Measurements from ENCODE around the gene LYAR.

LYAR gene

DNA sequence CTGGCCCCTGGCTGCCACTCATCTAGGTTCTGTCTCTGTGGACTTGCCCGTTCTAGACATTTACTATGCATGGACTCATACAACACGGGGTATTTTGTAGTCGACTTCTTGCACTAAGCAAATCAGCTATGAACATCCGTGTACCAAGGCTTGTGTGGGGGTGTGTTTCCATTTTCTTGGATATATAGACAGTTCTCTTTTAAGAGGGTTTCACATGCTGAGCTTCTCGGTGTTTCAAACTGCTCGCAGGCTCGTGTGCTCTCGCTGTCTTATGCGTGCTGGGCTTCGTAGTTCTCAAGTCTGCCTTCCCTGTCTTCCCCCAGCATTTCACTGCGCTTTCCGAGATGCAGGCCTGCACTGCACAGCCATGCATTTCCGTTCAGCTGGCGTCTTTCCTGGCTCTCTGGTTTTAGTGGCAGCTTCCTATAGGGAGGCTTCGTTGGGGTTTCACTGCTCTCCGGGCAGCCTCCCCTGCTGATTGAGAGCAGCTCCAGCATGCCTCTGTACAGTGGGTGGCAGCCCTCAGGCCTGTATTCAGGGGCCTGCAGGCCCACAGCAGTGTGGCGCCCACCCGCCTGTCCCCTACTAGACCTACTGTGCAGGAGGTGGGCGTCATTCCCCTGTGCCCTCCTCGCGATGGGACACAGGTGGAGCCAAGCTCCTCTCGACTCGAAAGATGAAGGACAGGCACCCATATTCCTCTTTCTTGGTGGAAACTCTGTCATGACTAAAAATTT is 27.7 kb upstream of the LYAR start:
- no peak overlapping the region for H3K27ac ChIP-seq
- no peak for DNase-seq (ENCODE audit: low read depth, low spot score)

DNA sequence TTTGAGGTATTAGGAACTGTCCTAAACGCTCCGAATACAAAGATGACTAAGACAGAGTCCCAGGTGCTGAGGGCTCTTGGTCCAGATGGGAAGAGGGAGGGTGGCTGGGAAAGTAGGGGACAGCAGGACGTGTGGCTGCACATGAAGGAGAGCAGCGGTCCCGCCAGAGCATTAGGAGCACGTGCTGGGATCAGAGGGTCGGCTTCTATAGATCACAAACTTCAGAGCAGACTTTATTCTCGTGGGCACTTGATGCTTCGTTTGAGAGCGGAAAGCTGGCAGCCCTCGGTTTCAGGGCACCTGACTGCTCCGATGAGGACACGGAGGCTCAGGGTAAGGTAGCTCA is 26.2 kb upstream of the LYAR start:
- no peak for DNase-seq (ENCODE audit: low read depth, low spot score)
- H3K27ac ChIP-seq: no peak overlapping the region

DNA sequence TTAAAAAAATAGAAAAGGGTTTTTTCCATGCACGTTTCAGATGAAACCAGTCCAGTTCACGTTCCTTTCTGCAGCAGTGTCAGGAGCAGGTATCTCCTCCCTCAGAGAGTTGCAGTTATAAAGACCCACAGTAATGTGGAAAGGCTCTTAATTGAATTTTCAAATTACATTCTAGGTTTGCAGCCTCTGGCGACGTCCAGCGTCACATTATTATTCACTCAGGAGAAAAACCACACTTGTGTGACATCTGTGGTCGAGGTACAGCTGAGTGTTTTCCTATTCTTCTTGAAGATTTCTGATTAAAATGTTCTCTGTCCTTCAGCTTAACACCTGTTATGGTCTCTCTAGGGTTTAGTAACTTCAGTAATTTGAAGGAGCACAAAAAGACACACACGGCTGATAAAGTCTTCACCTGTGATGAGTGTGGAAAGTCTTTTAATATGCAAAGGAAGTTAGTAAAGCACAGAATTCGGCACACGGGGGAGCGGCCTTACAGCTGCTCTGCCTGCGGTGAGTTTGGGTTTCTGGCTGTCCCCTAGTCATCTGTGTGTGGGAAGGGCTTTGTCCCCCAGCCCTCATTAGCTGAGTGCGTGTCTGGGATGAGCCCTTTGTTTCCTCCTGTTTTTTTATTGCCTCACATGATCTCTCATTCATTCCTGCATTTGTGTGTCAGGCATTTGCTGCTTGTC is 25.7 kb upstream of the LYAR start:
- DNase-seq (ENCODE audit: low read depth, low spot score): no peak
- no peak overlapping the region for H3K27ac ChIP-seq

DNA sequence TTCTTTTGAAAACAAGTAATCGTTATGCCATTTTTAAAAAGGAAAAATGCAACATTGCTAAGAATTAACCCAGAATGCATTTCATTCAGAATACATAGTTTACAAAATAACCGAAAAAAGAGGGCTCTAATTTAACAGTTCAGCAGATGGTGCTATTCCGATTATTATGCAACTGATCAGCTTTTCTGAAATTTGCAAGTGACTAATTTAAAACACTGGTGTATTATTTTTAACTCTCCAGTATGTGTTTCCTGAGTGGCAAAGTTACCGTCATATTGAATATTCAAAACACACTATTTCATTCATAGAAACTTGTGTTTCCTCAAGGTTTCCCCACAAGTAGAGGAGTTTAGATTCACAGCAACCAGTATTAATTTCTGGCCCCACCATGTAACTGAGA is 21.2 kb upstream of the LYAR start:
- no peak for DNase-seq (ENCODE audit: low read depth, low spot score)
- H3K27ac ChIP-seq: no peak overlapping the region

DNA sequence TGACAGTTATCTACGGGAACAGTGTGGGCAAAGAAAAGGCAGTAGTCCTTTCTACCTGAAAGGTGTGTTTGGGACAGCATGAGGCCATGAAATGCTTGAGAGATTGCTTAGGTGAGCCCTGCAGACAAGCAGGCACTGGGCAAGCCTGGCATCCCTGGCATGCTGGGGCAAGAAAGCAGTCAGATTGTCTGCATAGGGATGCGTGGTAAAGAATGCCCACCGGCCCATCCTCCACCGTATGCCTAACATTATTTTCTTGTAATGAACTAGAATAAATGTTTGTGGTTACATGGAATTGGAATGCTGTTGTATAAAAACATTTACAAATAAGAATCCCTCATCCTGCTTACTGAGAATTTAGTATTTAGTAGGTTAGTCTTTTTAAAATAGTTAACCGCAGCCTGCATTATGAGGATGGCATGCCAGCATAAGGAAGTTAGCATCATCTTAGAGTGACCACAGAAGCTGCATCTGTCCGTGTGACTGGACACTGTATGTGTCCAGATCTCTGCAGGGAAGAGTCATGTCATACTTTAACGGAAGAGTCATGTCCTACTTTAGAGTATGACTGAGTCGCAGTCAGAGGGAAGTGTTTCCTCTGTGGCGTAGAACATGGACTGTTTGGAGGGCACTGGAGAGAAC is 19.0 kb upstream of the LYAR start:
- no peak for DNase-seq (ENCODE audit: low read depth, low spot score)
- H3K27ac ChIP-seq: peak overlapping the region; percentile 62

DNA sequence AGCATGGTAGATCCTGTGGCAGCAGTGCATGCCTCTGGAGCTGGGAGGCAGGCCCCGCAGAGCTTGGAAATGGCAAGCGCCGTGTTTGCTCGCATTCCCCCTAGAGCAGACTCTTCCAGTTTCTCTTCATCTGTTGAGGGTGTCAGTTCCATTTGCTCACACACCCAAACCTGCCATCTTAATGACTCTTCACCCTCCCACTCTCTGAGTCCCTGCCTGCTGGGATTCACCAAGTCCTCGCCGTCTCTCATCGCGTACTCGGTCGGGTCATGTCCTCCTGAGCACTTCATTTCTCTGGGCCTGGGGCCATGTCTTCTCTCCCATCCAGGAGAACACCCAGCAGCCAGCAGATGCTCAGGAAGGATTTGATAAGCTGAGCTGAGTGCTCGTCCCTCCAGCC is 17.0 kb upstream of the LYAR start:
- H3K27ac ChIP-seq: no peak overlapping the region
- DNase-seq (ENCODE audit: low read depth, low spot score): no peak

DNA sequence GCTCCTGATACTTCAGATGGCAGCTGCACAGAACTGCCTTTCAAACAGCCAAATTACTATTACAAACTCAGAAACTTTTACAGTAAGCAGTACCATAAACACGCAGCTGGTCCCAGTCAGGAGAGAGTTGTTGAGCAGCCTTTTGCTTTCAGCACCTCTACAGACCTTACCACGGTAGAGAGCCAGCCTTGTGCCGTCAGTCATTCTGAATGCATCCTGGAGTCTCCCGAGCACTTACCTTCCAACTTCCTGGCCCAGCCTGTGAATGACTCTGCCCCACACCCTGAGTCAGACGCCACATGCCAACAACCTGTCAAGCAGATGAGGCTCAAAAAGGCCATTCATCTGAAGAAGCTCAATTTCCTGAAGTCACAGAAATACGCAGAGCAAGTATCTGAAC is 12.5 kb upstream of the LYAR start:
- no peak for DNase-seq (ENCODE audit: low read depth, low spot score)
- no peak overlapping the region for H3K27ac ChIP-seq

DNA sequence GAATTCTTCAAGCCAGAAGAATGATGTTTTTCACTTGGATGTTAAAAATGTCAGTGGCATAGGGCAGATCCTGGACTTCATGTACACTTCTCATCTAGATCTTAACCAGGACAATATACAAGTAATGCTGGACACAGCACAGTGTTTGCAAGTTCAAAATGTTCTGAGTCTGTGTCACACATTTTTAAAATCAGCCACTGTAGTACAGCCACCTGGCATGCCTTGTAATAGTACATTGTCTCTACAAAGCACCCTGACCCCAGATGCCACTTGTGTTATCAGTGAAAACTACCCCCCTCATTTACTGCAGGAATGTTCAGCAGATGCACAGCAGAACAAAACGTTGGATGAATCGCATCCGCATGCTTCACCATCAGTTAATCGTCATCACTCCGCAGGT is 12.0 kb upstream of the LYAR start:
- DNase-seq (ENCODE audit: low read depth, low spot score): no peak
- H3K27ac ChIP-seq: no peak overlapping the region

DNA sequence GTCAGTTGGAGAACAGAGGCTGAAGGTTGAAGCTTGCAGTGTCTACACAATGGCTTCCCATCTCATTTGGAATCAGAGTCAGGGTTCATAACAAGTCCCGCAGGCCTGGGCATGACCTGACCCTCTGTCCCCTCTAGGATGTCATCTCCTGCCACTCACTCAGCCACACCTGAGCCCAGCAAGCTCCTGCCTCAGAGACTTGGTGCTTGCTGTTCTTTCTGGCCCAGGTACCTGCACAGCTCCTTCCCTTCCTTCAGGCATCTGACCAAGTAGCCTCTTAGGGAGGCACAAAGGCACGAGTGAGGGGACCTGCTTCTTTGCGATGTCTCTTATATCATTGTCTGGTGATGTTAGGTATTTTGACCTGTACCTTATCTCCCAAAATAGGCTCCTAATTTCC is 9.1 kb upstream of the LYAR start:
- no peak overlapping the region for H3K27ac ChIP-seq
- no peak for DNase-seq (ENCODE audit: low read depth, low spot score)

DNA sequence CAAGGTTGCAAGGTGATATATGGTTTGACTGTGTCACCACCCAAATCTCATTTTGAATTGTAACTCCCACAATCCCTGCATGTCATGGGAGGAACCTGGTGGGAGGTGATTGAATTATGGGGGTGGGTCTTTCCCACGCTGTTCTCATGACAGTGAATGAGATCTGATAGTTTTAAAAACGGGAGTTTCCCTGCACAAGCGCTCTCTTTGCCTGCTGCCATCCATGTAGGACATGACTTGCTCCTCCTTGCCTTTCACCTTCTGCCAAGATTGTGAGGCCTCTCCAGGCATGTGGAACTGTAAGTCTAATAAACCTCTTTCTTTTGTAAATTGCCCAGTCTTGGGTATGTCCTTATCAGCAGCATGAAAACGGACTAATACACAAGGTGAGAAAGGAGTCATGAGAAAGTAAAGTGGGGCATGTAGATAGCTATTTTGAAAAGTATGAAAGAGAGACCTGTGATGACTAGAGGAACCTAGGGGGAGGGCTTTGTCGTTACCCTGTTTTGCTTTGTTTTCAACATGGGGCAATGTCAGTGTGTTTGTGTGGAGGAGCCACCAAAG is 6.4 kb upstream of the LYAR start:
- no peak for DNase-seq (ENCODE audit: low read depth, low spot score)
- H3K27ac ChIP-seq: no peak overlapping the region

DNA sequence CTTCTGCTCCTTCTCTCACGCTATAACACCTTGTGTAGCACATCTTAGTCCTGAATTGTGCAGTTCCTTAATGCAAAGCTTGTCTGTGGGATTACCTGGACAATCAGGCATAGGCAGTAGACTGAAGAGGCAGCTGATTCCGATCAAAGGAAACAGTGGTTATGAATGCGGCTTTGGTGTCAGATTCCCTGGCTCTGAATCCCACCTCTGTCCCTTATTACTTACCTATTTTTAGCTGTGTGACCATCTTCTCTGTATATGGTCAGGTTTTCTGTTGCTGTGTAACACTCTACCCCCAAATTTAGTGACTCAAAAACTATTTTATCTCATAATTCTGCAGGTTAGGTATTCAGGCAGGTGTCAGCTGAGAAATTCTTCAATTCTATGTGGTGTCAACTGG is 3.3 kb upstream of the LYAR start:
- DNase-seq (ENCODE audit: low read depth, low spot score): no peak
- H3K27ac ChIP-seq: no peak overlapping the region

DNA sequence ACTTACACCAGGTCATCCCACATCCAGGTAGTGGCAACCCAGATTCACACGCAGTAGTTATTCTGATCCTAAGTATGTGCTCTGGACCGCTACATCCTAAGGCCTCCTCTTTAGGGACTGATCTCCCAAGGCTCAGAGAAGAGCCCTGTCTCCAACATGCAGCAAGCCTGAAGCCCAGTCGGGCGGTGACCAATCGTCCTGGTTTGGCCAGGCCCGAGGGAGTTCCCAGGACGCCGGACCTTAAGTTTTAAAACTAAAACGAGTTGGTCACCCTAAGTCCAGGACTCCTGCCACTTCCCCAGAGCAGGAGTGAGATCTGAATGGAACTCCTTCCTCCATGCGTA is 385 bp downstream of the LYAR start:
- peak overlapping the region; percentile 54 for H3K27ac ChIP-seq
- DNase-seq (ENCODE audit: low read depth, low spot score): no peak

DNA sequence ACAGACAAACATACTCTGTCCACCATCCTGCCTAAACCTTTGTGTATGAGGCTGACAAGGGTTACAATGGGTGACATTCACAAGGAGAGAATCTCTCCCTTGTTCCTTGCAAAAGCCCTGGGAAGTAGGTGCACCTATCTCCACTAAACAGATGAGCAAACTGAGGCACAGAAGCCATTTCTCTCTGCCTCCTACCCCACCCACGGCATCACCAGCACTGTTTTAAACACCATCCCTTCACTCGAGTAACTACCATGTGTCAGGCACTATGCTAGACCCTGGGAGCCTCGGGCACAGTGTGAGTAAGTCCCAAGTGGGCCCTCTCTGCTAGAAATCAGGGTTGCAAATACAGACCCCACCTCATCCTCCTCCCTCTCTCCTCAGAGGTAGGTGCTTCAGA is 899 bp downstream of the LYAR start:
- no peak for DNase-seq (ENCODE audit: low read depth, low spot score)
- H3K27ac ChIP-seq: peak overlapping the region; percentile 54

DNA sequence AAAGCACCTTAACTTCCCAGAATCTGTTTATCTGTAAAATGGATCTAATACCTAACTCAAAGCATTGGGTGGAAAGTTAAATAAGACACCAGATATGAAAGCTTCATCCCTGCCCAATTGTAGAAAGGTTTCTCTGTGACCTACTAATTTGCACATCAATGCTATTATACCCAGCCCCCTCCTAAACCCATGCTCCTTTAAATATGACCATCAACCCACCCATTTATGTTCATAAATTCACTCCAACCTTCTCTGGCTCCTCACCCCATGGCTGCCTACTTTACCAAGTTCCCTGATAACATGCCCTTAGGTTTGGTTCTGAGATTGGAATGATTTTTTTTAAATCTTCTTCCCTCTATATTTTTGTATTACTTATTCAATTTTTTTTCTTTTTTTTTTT is 1.9 kb downstream of the LYAR start:
- DNase-seq (ENCODE audit: low read depth, low spot score): no peak
- no peak overlapping the region for H3K27ac ChIP-seq

DNA sequence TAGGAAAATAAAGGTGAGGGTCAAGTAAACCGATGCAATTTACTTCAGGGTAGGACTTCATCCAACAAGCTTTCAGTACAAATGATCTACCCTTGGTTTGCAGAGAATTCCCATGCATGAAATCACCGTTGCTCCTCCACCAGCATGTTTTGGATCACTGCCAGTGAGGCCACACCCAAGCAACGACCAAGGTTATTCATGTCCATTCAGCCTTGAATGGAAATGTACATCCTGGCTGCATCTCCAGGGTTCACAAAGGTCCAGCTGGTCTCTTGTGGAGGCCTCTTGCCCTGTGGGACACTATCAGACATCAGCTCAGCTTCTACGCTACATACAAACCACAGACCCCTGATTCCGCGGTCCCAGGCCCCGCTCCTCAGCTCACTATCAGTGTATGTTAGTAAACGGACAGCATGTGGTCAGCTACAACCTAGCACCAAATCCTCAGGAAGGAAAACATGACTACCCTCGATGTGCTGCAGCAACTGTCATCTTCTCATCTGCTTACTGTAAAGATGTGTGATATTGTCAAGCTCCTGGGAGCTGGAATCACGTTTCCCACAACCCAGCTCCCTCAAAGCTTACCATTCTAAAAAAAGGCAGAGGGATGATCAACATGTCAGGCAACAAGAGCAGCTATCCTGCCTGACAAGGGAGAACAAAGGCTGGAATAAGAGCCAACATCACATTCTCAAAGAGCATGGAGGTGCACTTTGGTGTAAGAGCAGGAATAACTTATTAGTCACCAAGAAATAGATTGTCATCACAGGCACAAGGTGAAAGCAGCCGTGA is 4.9 kb downstream of the LYAR start:
- no peak overlapping the region for H3K27ac ChIP-seq
- DNase-seq (ENCODE audit: low read depth, low spot score): no peak

DNA sequence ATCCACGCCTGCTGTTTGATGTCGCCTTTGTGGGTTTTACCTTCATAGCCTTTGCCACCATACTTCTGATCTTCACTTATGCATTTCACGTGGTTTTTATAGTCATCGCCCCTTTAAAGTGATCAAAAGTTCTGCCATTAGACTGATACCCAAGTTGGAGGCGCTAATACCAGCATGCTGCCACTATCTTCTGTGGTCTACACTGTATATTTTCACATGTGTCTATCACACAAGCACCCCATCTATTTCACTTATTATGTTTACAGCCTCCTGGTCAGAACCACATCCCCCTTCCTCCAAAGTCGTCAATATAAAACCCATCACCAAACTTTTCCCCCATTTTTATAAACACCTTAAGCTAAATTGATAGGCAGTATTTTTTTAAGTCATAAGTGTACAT is 8.2 kb downstream of the LYAR start:
- H3K27ac ChIP-seq: no peak overlapping the region

DNA sequence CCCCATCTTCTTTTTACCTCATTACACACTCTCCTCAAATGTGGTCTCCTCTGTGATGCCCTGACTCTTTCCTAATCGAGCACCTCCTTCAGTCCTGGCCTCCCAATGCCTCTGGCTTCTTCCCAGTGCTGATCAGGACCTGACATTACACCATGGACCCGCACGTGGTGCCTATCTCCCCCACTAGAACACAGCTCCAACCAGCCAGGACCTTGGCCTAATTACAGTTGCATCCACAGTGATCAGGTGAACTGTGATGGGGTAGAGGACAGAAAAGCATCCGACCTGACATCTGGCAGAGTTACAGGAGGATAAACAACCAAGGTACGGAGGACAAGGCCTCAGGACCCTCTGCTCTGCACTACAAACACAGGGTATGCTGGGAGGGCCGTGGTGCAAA is 12.4 kb downstream of the LYAR start:
- no peak overlapping the region for H3K27ac ChIP-seq
- DNase-seq (ENCODE audit: low read depth, low spot score): no peak

More for the DNA sequence above, 8.2 kb downstream of the LYAR start:
- DNase-seq (ENCODE audit: low read depth, low spot score): no peak

DNA sequence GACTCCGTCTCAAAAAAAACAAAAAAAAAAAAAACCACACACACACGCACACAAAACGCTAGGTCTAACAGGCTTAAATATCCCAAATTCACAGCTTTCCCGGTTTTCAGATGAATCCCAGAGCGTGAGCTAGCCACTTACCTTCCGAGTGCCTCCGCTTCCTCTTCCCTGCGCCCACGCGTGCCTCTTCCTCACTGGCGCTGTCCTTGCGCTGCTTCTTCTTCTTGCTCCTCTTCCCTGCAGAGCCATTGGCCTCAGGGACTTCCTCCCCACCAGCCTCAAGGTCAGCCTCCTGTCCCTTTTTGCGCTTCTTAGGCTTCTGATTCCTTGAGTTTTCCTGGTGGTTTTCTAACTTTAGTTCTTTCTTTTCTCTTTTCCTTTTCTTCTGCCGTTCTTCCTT is 15.7 kb downstream of the LYAR start:
- no peak for DNase-seq (ENCODE audit: low read depth, low spot score)

DNA sequence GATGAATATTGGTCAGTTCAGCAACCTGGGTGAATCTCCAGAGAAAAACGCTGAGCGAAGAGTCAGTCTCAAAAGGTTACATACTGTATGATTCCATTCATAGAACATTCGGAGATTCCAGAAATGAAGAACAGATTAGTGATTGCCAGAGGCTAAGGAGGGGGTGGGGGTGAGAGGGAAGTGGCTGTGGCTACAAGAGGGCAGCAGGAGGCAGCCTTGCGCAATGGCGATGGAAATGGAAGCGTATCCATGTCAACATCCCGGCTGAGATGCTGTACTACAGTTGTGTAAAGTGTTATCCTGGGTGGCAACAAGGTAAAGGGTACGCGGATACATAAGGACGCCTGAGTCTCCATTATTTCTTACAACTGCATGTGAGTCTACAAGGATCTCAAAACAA is 18.0 kb downstream of the LYAR start:
- no peak for DNase-seq (ENCODE audit: low read depth, low spot score)
- no peak overlapping the region for H3K27ac ChIP-seq

More for the DNA sequence above, 15.7 kb downstream of the LYAR start:
- H3K27ac ChIP-seq: no peak overlapping the region

DNA sequence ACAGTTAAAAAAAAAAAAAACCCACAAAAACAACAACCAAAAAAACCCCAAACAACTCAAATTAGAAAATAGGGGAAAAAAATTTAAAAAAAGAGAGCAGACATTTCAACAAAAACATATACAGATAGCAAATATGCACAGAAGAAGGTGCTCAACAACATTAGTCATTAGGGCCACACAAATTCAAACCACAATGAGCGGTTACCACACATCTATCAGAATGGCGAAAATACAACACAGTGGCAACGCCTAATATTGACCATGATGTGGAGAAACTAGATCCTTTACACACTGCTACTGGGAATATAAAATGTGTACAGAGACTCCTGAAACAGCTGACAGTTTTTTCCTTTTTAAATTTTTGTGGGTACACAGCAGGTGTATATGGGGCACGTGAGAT is 19.4 kb downstream of the LYAR start:
- H3K27ac ChIP-seq: peak overlapping the region; percentile 95
- DNase-seq (ENCODE audit: low read depth, low spot score): no peak

DNA sequence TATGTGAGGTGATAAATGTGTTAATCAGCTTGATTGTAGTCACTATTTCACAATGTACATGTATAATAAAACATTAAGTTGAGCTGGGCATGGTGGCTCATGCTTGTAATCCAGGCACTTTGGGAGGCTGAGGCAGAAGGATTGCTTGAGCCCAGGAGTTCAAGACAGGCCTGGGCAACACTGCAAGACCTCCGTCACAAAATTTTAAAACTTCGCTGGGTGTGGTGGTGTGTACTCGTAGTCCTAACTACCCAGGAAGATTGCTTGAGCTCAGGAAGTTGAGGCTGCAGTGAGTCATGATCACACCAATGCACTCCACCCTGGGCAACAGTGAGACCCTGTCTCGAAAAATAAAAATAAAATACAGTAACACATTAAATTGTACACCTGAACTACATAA is 20.1 kb downstream of the LYAR start:
- peak; percentile 44 for DNase-seq (ENCODE audit: low read depth, low spot score)
- peak overlapping the region; percentile 95 for H3K27ac ChIP-seq
